Measurements from ENCODE around the gene VOPP1. TPM values are rescaled to one million over a fixed set of nuclear protein-coding genes. Genes with fewer than 3 reads are reported as not detected.

Gene VOPP1
- total and polyA plus RNA-seq, 10 of the 15 experiments (the other 5 are each of a cell fraction or from before 2014, with no cell fraction given) = 32.8 to 206 (median 129) TPM

GRCh38 chr7:55527307-55527706, 45.0 kb downstream of the VOPP1 start:
- Histone ChIP-seq H3K4me2 (ENCODE audit: control insufficient read depth, insufficient read depth) (peak overlapping the region; percentile 68), H3K9me3 (replicated peaks; ENCODE audit: control insufficient read depth, insufficient read depth, low read length) (no peaks in the 10 kb centered on the region), H2AFZ (ENCODE audit: control insufficient read depth, low read depth, low read length) (no peak overlapping the region), H4K20me1 (ENCODE audit: control insufficient read depth, insufficient read depth) (no peaks in the 10 kb centered on the region), H3K27ac (ENCODE audit: control insufficient read depth, insufficient read depth) (peak overlapping the region; percentile 62), H3K4me3 (peak overlapping the region; percentile 4; the same call in 1 of the 2 replicates), H3K27me3 (replicated peaks in 1 of 2; ENCODE audit: control insufficient read depth in 2 of 2, insufficient read depth in 2 of 2, low read length in 1 of 2) (no peaks in the 10 kb centered on the region), H3K79me2 (ENCODE audit: control insufficient read depth, insufficient read depth, low read length) (peaks cover 96% of the 10 kb centered on the region), H3K9ac (ENCODE audit: control insufficient read depth, insufficient read depth, low read length) (0 out of 2 replicates have a peak overlapping the region, but pooled peaks have one; percentile 46), H3K36me3 (ENCODE audit: control insufficient read depth in 2 of 2, insufficient read depth in 2 of 2, low read length in 1 of 2) (peaks cover 6 to 10% of the 10 kb centered on the region in 2 experiments; a peak in 3 of 4 replicates), H3K4me1 (ENCODE audit: control insufficient read depth, insufficient read depth, low read length) (peaks cover 69% of the 10 kb centered on the region)
- in situ Hi-C loops (cut with MboI) = no loop called here
- intact Hi-C loops (cut with micrococcal nuclease; ENCODE audit: unreplicated experiment) = no loop called here
- CTCF ChIA-PET = interaction anchor here (1.1 to 1.5 kb wide), 3 partner anchors 10 to 20 kb away, joined by 3 read pairs; no protein-coding TSS in a partner anchor
- 2% methylated on average over 4 of the region's 4 CpGs for WGBS (ENCODE audit: insufficient coverage, insufficient replicate concordance, low lambda C conversion rate, missing lambda C conversion rate)
- POLR2A ChIA-PET = no interaction called here
- RAD21 ChIA-PET (ENCODE audit: unreplicated experiment) = interaction anchor here (1.2 to 1.5 kb wide), 3 partner anchors 18 to 39 kb away, joined by 3 read pairs; no protein-coding TSS in a partner anchor
- FAIRE-seq = no peak
- ATAC-seq = peak; percentile 3; the same call in 2 of the 3 replicates
- DNase-seq (ENCODE audit: low read depth, low spot score) = no peak
- no TSS peak for BruUV-seq (replicated peaks)
- SMC1A ChIA-PET (ENCODE audit: uncharacterized antibody, unreplicated experiment) = interaction anchor here (0.7 to 2.0 kb wide), 5 partner anchors 11 to 75 kb away, joined by 3 to 13 read pairs (median 3); no protein-coding TSS in a partner anchor
- 0 out of 2 replicates have a peak, but pooled peaks have one; percentile 51 for TF ChIP-seq TCF12 (IDR thresholded peaks at IDR 0.05; ENCODE audit: low read depth, low read length)
- no peak for TF ChIP-seq CBX3 (IDR thresholded peaks at IDR 0.05; ENCODE audit: borderline replicate concordance, low read depth)
- peak; percentile 54 for TF ChIP-seq MEF2B (IDR thresholded peaks at IDR 0.05; ENCODE audit: partially characterized antibody, poor library complexity, severe bottlenecking)

GRCh38 chr7:55526770-55527169, 45.5 kb downstream of the VOPP1 start:
- 19% methylated on average over 5 of the region's 5 CpGs for WGBS (ENCODE audit: insufficient coverage, insufficient replicate concordance, low lambda C conversion rate, missing lambda C conversion rate)
- SMC1A ChIA-PET (ENCODE audit: uncharacterized antibody, unreplicated experiment) = interaction anchor here (0.7 to 2.0 kb wide), 4 partner anchors 10 to 67 kb away, joined by 3 to 13 read pairs (median 3); no protein-coding TSS in a partner anchor
- Histone ChIP-seq H4K20me1 (ENCODE audit: control insufficient read depth, insufficient read depth) (no peaks in the 10 kb centered on the region), H3K4me3 (no peak overlapping the region), H3K27ac (ENCODE audit: control insufficient read depth, insufficient read depth) (peak overlapping the region; percentile 62), H3K27me3 (replicated peaks in 1 of 2; ENCODE audit: control insufficient read depth in 2 of 2, insufficient read depth in 2 of 2, low read length in 1 of 2) (no peaks in the 10 kb centered on the region), H2AFZ (ENCODE audit: control insufficient read depth, low read depth, low read length) (no peak overlapping the region), H3K4me1 (ENCODE audit: control insufficient read depth, insufficient read depth, low read length) (peaks cover 66% of the 10 kb centered on the region), H3K4me2 (ENCODE audit: control insufficient read depth, insufficient read depth) (peak overlapping the region; percentile 68), H3K79me2 (ENCODE audit: control insufficient read depth, insufficient read depth, low read length) (peaks cover 96% of the 10 kb centered on the region), H3K36me3 (ENCODE audit: control insufficient read depth in 2 of 2, insufficient read depth in 2 of 2, low read length in 1 of 2) (peaks cover 7 to 10% of the 10 kb centered on the region in 2 experiments; a peak in 3 of 4 replicates), H3K9me3 (replicated peaks; ENCODE audit: control insufficient read depth, insufficient read depth, low read length) (no peaks in the 10 kb centered on the region), H3K9ac (ENCODE audit: control insufficient read depth, insufficient read depth, low read length) (peak overlapping the region; percentile 46; the same call in 1 of the 2 replicates)
- POLR2A ChIA-PET = interaction anchor here (1.0 to 1.4 kb wide), 4 partner anchors 8 to 11 kb away, joined by 3 to 8 read pairs (median 4); no protein-coding TSS in a partner anchor
- FAIRE-seq (no peak), DNase-seq (ENCODE audit: low read depth, low spot score) (no peak), ATAC-seq (peak; percentile 75)
- RAD21 ChIA-PET (ENCODE audit: unreplicated experiment) = interaction anchor here (1.2 to 1.5 kb wide), 3 partner anchors 18 to 40 kb away, joined by 3 read pairs; no protein-coding TSS in a partner anchor
- no TSS peak for BruUV-seq (replicated peaks)
- in situ Hi-C loops (cut with MboI) (no loop called here), intact Hi-C loops (cut with micrococcal nuclease; ENCODE audit: unreplicated experiment) (no loop called here)
- CTCF ChIA-PET = interaction anchor here (1.1 to 1.5 kb wide), 3 partner anchors 9 to 20 kb away, joined by 3 read pairs; no protein-coding TSS in a partner anchor
- TF ChIP-seq CHD4 (IDR thresholded peaks at IDR 0.05) = no peak
- TF ChIP-seq ESRRA (IDR thresholded peaks at IDR 0.05; ENCODE audit: low read length) = no peak
- TF ChIP-seq, protein P1, sequence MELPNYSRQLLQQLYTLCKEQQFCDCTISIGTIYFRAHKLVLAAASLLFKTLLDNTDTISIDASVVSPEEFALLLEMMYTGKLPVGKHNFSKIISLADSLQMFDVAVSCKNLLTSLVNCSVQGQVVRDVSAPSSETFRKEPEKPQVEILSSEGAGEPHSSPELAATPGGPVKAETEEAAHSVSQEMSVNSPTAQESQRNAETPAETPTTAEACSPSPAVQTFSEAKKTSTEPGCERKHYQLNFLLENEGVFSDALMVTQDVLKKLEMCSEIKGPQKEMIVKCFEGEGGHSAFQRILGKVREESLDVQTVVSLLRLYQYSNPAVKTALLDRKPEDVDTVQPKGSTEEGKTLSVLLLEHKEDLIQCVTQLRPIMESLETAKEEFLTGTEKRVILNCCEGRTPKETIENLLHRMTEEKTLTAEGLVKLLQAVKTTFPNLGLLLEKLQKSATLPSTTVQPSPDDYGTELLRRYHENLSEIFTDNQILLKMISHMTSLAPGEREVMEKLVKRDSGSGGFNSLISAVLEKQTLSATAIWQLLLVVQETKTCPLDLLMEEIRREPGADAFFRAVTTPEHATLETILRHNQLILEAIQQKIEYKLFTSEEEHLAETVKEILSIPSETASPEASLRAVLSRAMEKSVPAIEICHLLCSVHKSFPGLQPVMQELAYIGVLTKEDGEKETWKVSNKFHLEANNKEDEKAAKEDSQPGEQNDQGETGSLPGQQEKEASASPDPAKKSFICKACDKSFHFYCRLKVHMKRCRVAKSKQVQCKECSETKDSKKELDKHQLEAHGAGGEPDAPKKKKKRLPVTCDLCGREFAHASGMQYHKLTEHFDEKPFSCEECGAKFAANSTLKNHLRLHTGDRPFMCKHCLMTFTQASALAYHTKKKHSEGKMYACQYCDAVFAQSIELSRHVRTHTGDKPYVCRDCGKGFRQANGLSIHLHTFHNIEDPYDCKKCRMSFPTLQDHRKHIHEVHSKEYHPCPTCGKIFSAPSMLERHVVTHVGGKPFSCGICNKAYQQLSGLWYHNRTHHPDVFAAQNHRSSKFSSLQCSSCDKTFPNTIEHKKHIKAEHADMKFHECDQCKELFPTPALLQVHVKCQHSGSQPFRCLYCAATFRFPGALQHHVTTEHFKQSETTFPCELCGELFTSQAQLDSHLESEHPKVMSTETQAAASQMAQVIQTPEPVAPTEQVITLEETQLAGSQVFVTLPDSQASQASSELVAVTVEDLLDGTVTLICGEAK (IDR thresholded peaks at IDR 0.05; ENCODE audit: borderline replicate concordance) = no peak
- TF ChIP-seq KLF5 (IDR thresholded peaks at IDR 0.05; ENCODE audit: partially characterized antibody) = no peak
- no peak for TF ChIP-seq ATF3 (IDR thresholded peaks at IDR 0.05; ENCODE audit: borderline replicate concordance, extremely low read depth, low read depth, low read length)
- TF ChIP-seq MXI1 (IDR thresholded peaks at IDR 0.05; ENCODE audit: low read depth, low read length) = peak; percentile 55; the same call in 1 of the 2 replicates
